Left ventricle myocardium inferior (tissue), 1 donor: Measurements from ENCODE around the gene SIX5. TPM values are rescaled to one million over a fixed set of nuclear protein-coding genes. Genes with fewer than 3 reads are reported as not detected.
"Not testable (repeated sequence)": the region's sequence is repeated elsewhere in the genome, so short reads cannot be mapped to it uniquely, and the experiment has no call there.

Source experiments
- DNase-seq: peaks from one replicate; pipeline ENCODE4 v3.0.0-alpha.2; 2020
- H3K27ac ChIP-seq: fragments of 200-600 bp; replicated peaks from 2 replicates; pipeline ENCODE4 v1.8.0; 2021
- H3K27me3 ChIP-seq: fragments of 200-600 bp; 2 replicates; pipeline ENCODE4 v1.8.0; 2021; ENCODE audit warnings: low read depth
- H3K36me3 ChIP-seq: fragments of 200-600 bp; 2 replicates; pipeline ENCODE4 v1.8.0; 2021
- H3K4me1 ChIP-seq: fragments of 200-600 bp; 2 replicates; pipeline ENCODE4 v1.8.0; 2021
- H3K4me3 ChIP-seq: fragments of 200-600 bp; 2 replicates; pipeline ENCODE4 v1.8.0; 2021; ENCODE audit warnings: mild to moderate bottlenecking, moderate library complexity
- H3K9me3 ChIP-seq: fragments of 200-600 bp; replicated peaks from 2 replicates; pipeline ENCODE4 v1.8.0; 2021
- intact Hi-C: fragments of 100-400 bp; cut with micrococcal nuclease; formaldehyde crosslinking; loops from one replicate; pipeline ENCODE4 v1.11.0; 2022
- total RNA-seq: library from RNA; stranded (reverse); fragmentation: NEBNext Ultra II Directional; extraction: Animal tissue kit (Norgen Biotek cat#: 25700); gene quantifications from one replicate; pipeline ENCODE4 v1.2.1, GENCODE V29; 2021
- TF ChIP-seq, protein P1 (sequence below): fragments of 200-600 bp; IDR thresholded peaks from 2 replicates; pipeline ENCODE4 v1.8.0; 2021; ENCODE audit warnings: antibody characterized with exemption, mild to moderate bottlenecking, borderline replicate concordance
- donor health status: DM: no; HTN: yes; CAD: no; lungs with severe emphysema.

The SIX5 gene
- total RNA-seq, 1 donor from 2014 or later = 21.8 TPM

DNA sequence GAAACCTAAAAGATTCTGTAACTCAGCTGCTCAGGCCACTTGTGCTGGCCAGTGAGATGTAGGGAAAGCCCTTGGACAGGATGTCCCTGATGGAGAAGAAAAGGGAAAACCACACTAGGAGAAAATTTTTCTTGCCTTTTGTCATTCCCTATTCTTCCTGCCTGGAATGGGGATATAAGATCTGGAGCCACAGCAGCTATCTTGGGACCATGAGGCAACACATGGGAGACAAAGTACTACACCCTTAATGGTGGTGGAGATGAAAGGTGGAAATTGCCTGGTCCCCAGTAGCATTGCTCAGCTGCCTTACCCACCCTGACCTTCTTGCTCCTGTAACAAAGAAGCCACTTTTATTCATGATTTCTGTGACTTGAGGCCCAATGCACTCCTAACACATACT lies 36.7 kb upstream of the SIX5 start:
- Histone ChIP-seq H3K27ac (no peak overlapping the region), H3K36me3 (no peaks in the 10 kb centered on the region), H3K27me3 (no peaks in the 10 kb centered on the region), H3K4me3 (no peak overlapping the region), H3K9me3 (no peaks in the 10 kb centered on the region), H3K4me1 (no peaks in the 10 kb centered on the region)
- no peak for DNase-seq
- TF ChIP-seq, protein P1, sequence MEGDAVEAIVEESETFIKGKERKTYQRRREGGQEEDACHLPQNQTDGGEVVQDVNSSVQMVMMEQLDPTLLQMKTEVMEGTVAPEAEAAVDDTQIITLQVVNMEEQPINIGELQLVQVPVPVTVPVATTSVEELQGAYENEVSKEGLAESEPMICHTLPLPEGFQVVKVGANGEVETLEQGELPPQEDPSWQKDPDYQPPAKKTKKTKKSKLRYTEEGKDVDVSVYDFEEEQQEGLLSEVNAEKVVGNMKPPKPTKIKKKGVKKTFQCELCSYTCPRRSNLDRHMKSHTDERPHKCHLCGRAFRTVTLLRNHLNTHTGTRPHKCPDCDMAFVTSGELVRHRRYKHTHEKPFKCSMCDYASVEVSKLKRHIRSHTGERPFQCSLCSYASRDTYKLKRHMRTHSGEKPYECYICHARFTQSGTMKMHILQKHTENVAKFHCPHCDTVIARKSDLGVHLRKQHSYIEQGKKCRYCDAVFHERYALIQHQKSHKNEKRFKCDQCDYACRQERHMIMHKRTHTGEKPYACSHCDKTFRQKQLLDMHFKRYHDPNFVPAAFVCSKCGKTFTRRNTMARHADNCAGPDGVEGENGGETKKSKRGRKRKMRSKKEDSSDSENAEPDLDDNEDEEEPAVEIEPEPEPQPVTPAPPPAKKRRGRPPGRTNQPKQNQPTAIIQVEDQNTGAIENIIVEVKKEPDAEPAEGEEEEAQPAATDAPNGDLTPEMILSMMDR = no peak
- intact Hi-C loops = no loop called here

DNA sequence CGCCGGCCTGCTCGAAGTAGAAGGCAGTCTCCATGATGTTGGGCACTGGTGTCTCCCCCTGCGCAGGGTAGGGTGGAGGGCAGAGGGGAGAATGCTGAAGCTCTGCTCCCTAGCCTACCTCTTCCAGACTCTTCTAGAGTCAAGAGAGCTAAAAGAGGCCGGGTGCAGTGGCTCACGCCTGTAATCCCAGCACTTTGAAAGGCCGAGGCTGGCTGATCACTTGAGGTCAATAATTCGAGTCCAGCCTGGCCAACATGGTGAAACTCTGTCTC lies 35.8 kb upstream of the SIX5 start:
- no peak for DNase-seq
- H3K9me3 ChIP-seq = no peaks in the 10 kb centered on the region
- TF ChIP-seq, protein P1 = no peak
- no peak overlapping the region for H3K4me3 ChIP-seq
- no peak overlapping the region for H3K27ac ChIP-seq
- no peaks in the 10 kb centered on the region for H3K27me3 ChIP-seq
- no peaks in the 10 kb centered on the region for H3K36me3 ChIP-seq
- intact Hi-C loops = no loop called here
- no peaks in the 10 kb centered on the region for H3K4me1 ChIP-seq

DNA sequence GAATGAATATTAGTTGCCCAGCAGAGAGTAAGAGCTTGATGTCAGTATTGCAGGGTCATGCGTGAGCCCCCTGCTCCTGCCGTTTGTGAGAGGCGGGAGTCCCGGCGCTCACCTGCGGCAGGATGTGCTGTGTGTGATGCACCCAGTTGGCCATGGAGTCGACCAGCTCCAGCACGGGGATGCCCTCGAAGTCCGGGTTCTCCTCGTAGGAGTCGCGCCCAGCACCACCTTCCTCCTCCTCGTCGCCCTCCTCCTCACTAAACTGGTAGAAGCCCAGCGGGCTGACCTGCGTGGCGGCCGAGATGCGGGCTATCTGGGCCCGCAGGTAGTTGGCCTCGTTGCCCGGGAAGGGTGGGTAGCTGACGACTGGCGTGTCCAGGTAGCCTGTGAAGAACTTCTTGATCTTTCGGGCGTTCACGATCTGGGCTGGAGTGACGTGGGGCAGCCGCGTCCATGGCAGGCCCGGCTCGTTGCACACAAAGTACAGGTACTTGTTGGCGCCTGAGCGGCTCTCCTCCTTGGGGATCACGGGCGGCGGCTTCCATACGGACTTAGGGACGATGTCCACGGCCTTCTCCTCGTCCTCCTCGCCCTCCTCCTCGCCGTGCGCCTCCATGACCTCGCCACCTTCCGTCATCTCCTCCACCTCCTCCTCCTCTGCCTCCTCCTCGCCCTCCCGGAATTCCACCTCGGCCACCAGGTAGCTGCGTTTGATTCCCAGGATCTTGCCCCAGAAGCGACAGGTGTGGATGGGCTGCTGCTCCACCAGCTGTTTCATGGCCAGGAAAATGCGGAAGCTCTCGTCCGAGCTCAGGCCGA lies 35.3 kb upstream of the SIX5 start:
- Histone ChIP-seq H3K9me3 (no peaks in the 10 kb centered on the region), H3K27me3 (no peaks in the 10 kb centered on the region), H3K27ac (no peak overlapping the region), H3K4me1 (peaks cover 3% of the 10 kb centered on the region), H3K36me3 (no peaks in the 10 kb centered on the region), H3K4me3 (no peak overlapping the region)
- TF ChIP-seq, protein P1 = no peak
- intact Hi-C loops = no loop called here
- no peak for DNase-seq

DNA sequence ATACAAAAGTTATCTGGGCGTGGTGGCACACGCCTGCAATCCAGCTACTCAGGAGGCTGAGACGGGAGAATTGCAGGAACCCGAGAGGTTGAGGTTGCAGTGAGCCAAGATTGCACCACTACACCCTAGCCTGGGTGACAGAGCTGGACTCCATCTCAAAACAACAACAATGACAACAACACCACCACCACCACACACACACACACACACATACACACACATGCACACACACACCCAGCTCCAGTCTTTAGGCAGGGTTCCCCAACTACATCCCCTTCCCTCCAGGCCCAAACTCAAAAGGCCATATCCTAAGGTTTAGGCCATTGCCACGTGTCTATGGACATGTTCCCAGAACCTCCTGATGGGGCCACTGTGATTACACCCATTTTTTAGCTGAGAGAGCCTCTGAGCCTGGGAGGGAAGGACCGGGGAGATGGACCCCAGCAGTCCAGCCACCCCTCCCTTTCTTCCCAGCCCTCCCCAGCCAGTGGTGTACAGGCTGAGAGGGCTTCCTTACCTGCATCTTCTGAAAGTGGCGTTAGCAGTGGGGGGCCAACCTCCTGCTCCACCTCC lies 32.6 kb upstream of the SIX5 start:
- no peak for DNase-seq
- Histone ChIP-seq H3K27me3 (no peaks in the 10 kb centered on the region), H3K27ac (no peak overlapping the region), H3K4me1 (peaks cover 12% of the 10 kb centered on the region), H3K9me3 (no peaks in the 10 kb centered on the region), H3K36me3 (no peaks in the 10 kb centered on the region), H3K4me3 (no peak overlapping the region)
- intact Hi-C loops = no loop called here
- TF ChIP-seq, protein P1 = no peak

DNA sequence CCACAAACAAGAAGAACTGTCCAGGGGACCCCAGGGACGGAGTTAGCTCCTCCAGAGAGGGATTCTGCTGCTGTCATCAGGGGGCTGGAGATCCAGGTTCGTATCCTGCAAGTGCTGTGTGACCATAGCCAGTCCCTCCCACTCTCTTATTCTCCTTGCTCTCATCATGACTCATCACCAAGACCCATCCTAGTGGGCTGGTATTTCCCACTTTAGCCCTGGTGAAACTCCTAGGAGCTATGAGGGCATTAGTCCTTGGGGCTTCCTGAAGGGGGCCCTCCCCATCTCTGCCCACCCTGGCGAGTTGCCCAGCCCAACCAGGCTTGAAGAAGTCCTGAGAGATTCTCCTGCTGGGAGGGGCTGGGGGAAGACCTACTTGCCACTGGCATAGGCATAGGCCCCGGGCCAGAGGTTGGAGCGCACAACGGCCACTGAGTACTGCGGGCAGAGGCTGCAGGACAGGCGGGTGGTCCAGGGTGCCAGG lies 31.1 kb upstream of the SIX5 start:
- Histone ChIP-seq H3K36me3 (no peaks in the 10 kb centered on the region), H3K4me1 (peaks cover 12% of the 10 kb centered on the region), H3K4me3 (no peak overlapping the region), H3K9me3 (no peaks in the 10 kb centered on the region), H3K27me3 (no peaks in the 10 kb centered on the region), H3K27ac (no peak overlapping the region)
- TF ChIP-seq, protein P1 = no peak
- intact Hi-C loops = no loop called here
- no peak for DNase-seq

DNA sequence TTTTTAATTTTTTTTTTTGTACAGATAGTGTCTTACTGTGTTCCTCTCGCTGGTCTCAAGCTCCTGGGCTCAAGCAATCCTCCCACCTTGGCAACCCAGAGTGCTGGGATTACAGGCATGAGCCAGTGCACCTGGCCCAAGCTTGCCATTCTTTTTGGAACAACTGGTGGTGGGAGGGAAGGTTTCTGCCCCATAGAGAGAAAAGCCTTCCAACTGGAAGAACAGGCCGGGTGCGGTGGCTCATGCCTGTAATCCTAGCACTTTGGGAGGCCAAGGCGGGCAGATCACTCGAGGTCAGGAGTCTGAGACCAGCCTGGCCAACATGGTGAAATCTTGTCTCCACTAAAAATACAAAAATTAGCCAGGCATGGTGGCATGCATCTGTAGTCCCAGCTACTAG lies 30.5 kb upstream of the SIX5 start:
- H3K4me3 ChIP-seq, H3K9me3 ChIP-seq, H3K36me3 ChIP-seq, H3K27ac ChIP-seq, DNase-seq, H3K27me3 ChIP-seq, intact Hi-C loops: not testable (repeated sequence)
- H3K4me1 ChIP-seq = peaks cover 12% of the 10 kb centered on the region
